ENCODE results near the gene ZFP69B. TPM values are rescaled to one million over a fixed set of nuclear protein-coding genes. Genes with fewer than 3 reads are reported as not detected.

Gene ZFP69B
- 3.5 and 5.2 TPM in 2 replicates for total RNA-seq (2014; rRNA removed; shearing (Covaris generic))

- peak; percentile 92 for DNase-seq (ENCODE audit: low spot score)
Observed at GRCh38 chr1:40449684-40450494, at the start of gene ZFP69B. Gene ZFP69B (plus strand): TSS chr1:40450476. CDS start chr1:40450962, 486 bp downstream.

GRCh38 chr1:40401473-40402201 is 48.6 kb upstream of the ZFP69B start:
- DNase-seq (ENCODE audit: low spot score), result no peak

- DNase-seq (ENCODE audit: low spot score), result peak; percentile 42
Observed at GRCh38 chr1:40404670-40405462, 45.4 kb upstream of the ZFP69B start.

GRCh38 chr1:40405812-40406211 is 44.5 kb upstream of the ZFP69B start:
- DNase-seq (ENCODE audit: low spot score), result no peak

- DNase-seq (ENCODE audit: low spot score), result no peak
Observed at GRCh38 chr1:40407453-40407852, 42.8 kb upstream of the ZFP69B start.

- no peak for DNase-seq (ENCODE audit: low spot score)
Observed at GRCh38 chr1:40409467-40409866, 40.8 kb upstream of the ZFP69B start.

- no peak for DNase-seq (ENCODE audit: low spot score)
Observed at GRCh38 chr1:40411294-40411693, 39.0 kb upstream of the ZFP69B start.

- no peak for DNase-seq (ENCODE audit: low spot score)
Observed at GRCh38 chr1:40411843-40412242, 38.4 kb upstream of the ZFP69B start.

GRCh38 chr1:40413527-40414252 is 36.6 kb upstream of the ZFP69B start:
- DNase-seq (ENCODE audit: low spot score), result no peak

- DNase-seq (ENCODE audit: low spot score), result no peak
Observed at GRCh38 chr1:40414331-40414730, 35.9 kb upstream of the ZFP69B start.

- no peak for DNase-seq (ENCODE audit: low spot score)
Observed at GRCh38 chr1:40416709-40417108, 33.6 kb upstream of the ZFP69B start.

GRCh38 chr1:40421431-40422384 is 28.6 kb upstream of the ZFP69B start:
- peak; percentile 46 for DNase-seq (ENCODE audit: low spot score)

- DNase-seq (ENCODE audit: low spot score), result no peak
Observed at GRCh38 chr1:40422630-40423263, 27.5 kb upstream of the ZFP69B start.

GRCh38 chr1:40423264-40423642 is 27.0 kb upstream of the ZFP69B start:
- no peak for DNase-seq (ENCODE audit: low spot score)

- no peak for DNase-seq (ENCODE audit: low spot score)
Observed at GRCh38 chr1:40423951-40424618, 26.2 kb upstream of the ZFP69B start.

- no peak for DNase-seq (ENCODE audit: low spot score)
Observed at GRCh38 chr1:40425198-40425597, 25.1 kb upstream of the ZFP69B start.

- DNase-seq (ENCODE audit: low spot score), result no peak
Observed at GRCh38 chr1:40431385-40431784, 18.9 kb upstream of the ZFP69B start.

GRCh38 chr1:40432644-40433390 is 17.5 kb upstream of the ZFP69B start:
- DNase-seq (ENCODE audit: low spot score), result no peak

- no peak for DNase-seq (ENCODE audit: low spot score)
Observed at GRCh38 chr1:40435471-40435870, 14.8 kb upstream of the ZFP69B start.
